ENCODE results near the gene DCST1. TPM values are rescaled to one million over a fixed set of nuclear protein-coding genes. Genes with fewer than 3 reads are reported as not detected.

The DCST1 gene
- total and polyA plus RNA-seq, 2 of the 4 experiments (the other 2 are of a cell fraction), result not detected

DNA sequence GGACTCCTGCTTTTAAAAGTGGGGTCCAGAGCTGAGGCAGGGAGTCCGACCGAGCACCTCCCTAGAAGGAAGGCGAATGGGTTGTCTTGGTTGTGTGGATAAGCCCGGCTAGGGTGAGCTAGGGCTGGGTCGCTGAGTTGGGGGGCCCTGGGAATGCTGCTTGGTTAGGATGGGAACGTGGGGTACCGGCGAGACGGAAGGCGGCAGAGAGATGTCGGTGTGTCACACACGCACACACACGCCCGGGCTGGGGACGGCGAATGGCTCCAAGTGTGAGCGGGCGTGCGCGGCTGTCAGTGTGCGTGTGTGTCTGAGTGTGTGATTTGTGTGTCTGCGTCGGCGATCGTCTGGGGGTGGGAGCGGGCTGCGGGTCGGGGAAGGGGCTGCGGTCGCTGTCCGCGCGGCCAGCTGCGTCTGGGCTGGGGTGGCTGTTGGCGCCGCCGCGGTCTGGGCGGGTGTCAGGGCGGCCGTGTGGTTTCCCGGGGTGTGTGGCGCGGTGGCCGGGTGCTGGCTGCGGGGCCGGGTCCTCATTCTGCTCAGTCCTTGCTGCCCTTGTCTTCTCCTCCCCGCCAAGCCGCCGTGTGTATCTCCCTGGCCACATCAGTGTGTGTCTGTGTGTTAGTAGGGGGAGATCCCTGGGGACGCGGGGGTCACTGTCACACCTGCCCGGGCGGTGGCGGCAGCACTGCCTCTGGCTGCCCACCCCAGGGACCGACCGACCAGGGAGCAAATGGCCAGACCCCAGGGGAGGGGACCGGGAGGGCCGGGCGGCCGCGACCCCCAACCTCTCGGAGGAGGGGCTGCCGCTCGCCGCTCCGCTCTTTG lies 46.1 kb downstream of the DCST1 start:
- no peak overlapping the region for H3K56ac ChIP-seq (ENCODE audit: extremely low read depth, insufficient read depth, low read length)
- no peak overlapping the region for H3K14ac ChIP-seq (replicated peaks; ENCODE audit: low read depth, low read length)
- H2AK9ac ChIP-seq (replicated peaks; ENCODE audit: low read depth, low read length, poor library complexity), result peak overlapping the region; percentile 56
- peaks cover 6% of the 10 kb centered on the region; the same call in 1 of the 2 replicates for H3K4me1 ChIP-seq (ENCODE audit: control insufficient read depth, insufficient read depth, low read length)
- H3K4ac ChIP-seq (ENCODE audit: low read depth, low read length), result no peak overlapping the region
- ChIA-PET POLR2A (ENCODE audit: unreplicated experiment) (no interaction called here), CTCF (no interaction called here)
- peaks cover 11% of the 10 kb centered on the region for H4K20me1 ChIP-seq (ENCODE audit: insufficient read depth, low read length)
- no peak overlapping the region for H3K23ac ChIP-seq (ENCODE audit: low read depth, low read length)
- dilution Hi-C loops (cut with HindIII; ENCODE audit: low sequenced_read_pairs, unreplicated experiment) (no loop called here), intact Hi-C loops (cut with micrococcal nuclease) (loop anchor here (10.0 kb wide), 1 partner anchor 605 kb away; no protein-coding TSS in a partner anchor), in situ Hi-C loops (cut with MboI; ENCODE audit: low sequenced_read_pairs) (no loop called here)
- ATAC-seq (ENCODE audit: low read depth) (no peak), DNase-seq (no peak)
- no peaks in the 10 kb centered on the region for H3K9me3 ChIP-seq (ENCODE audit: control insufficient read depth, insufficient read depth, low read length)
- no peak overlapping the region for H2BK20ac ChIP-seq (ENCODE audit: low read depth, low read length)
- WGBS, 2 experiments (ENCODE audit: extremely low coverage in 2 of 2, insufficient read length in 1 of 2), result 3% methylated on average over 24 of the region's 67 CpGs; no CpG with 5 or more reads in 1 of the 2 experiments
- H3K36me3 ChIP-seq (ENCODE audit: control insufficient read depth, insufficient read depth, low read length), result no peaks in the 10 kb centered on the region
- BruUV-seq (replicated peaks), result no TSS peak
- H4K8ac ChIP-seq (ENCODE audit: low read depth in 2 of 2, low read length in 2 of 2), result no peak overlapping the region
- no peak overlapping the region for H4K91ac ChIP-seq (ENCODE audit: insufficient read depth, low read depth, low read length)
- 0 out of 2 replicates have a peak, but pooled peaks cover 3% of the 10 kb centered on the region for H3K9me1 ChIP-seq (ENCODE audit: insufficient read depth, low read length)
- H2AFZ ChIP-seq (replicated peaks; ENCODE audit: low read length, poor library complexity), result peak overlapping the region; percentile 36
- no peak overlapping the region for H2BK15ac ChIP-seq (ENCODE audit: low read depth, low read length)
- no peak overlapping the region; the same call in 1 of the 2 replicates for H3K4me2 ChIP-seq (ENCODE audit: low read depth, low read length)
- H2BK120ac ChIP-seq (ENCODE audit: low read depth, low read length), result no peak overlapping the region
- TF ChIP-seq RAD21 (IDR thresholded peaks at IDR 0.05; ENCODE audit: low read length) (no peak), CHD1 (IDR thresholded peaks at IDR 0.05; ENCODE audit: low read depth, low read length) (no peak), CEBPB (IDR thresholded peaks at IDR 0.05; ENCODE audit: low read depth, low read length) (no peak), MAFK (IDR thresholded peaks at IDR 0.05; ENCODE audit: low read depth, low read length) (no peak), FOS (IDR thresholded peaks at IDR 0.05; ENCODE audit: low read depth, low read length) (no peak), RCOR1 (IDR thresholded peaks at IDR 0.05; ENCODE audit: insufficient replicate concordance, low read length) (no peak), POLR2A (IDR thresholded peaks at IDR 0.05; ENCODE audit: low read depth, low read length) (no peak)
- TF ChIP-seq, protein P1, sequence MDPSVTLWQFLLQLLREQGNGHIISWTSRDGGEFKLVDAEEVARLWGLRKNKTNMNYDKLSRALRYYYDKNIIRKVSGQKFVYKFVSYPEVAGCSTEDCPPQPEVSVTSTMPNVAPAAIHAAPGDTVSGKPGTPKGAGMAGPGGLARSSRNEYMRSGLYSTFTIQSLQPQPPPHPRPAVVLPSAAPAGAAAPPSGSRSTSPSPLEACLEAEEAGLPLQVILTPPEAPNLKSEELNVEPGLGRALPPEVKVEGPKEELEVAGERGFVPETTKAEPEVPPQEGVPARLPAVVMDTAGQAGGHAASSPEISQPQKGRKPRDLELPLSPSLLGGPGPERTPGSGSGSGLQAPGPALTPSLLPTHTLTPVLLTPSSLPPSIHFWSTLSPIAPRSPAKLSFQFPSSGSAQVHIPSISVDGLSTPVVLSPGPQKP (IDR thresholded peaks at IDR 0.05; ENCODE audit: borderline replicate concordance, low read depth, low read length), result no peak
- TF ChIP-seq, protein P2, sequence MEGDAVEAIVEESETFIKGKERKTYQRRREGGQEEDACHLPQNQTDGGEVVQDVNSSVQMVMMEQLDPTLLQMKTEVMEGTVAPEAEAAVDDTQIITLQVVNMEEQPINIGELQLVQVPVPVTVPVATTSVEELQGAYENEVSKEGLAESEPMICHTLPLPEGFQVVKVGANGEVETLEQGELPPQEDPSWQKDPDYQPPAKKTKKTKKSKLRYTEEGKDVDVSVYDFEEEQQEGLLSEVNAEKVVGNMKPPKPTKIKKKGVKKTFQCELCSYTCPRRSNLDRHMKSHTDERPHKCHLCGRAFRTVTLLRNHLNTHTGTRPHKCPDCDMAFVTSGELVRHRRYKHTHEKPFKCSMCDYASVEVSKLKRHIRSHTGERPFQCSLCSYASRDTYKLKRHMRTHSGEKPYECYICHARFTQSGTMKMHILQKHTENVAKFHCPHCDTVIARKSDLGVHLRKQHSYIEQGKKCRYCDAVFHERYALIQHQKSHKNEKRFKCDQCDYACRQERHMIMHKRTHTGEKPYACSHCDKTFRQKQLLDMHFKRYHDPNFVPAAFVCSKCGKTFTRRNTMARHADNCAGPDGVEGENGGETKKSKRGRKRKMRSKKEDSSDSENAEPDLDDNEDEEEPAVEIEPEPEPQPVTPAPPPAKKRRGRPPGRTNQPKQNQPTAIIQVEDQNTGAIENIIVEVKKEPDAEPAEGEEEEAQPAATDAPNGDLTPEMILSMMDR (conservative IDR thresholded peaks at IDR 0.05; ENCODE audit: low read depth, low read length), result no peak
- TF ChIP-seq, protein P3, sequence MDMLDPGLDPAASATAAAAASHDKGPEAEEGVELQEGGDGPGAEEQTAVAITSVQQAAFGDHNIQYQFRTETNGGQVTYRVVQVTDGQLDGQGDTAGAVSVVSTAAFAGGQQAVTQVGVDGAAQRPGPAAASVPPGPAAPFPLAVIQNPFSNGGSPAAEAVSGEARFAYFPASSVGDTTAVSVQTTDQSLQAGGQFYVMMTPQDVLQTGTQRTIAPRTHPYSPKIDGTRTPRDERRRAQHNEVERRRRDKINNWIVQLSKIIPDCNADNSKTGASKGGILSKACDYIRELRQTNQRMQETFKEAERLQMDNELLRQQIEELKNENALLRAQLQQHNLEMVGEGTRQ (IDR thresholded peaks at IDR 0.05; ENCODE audit: low read depth, low read length), result no peak
- H2BK5ac ChIP-seq (ENCODE audit: low read depth, low read length, poor library complexity, severe bottlenecking), result no peak overlapping the region
- no peaks in the 10 kb centered on the region for H3K79me1 ChIP-seq (ENCODE audit: low read depth in 1 of 2, low read length in 2 of 2)
- no peak overlapping the region for H3K9ac ChIP-seq (ENCODE audit: low read depth, low read length)
- no peak overlapping the region for H4K5ac ChIP-seq (ENCODE audit: low read depth, low read length)
- peaks cover 74% of the 10 kb centered on the region for H3K27me3 ChIP-seq (ENCODE audit: control insufficient read depth, insufficient read depth, low read length)
- H3K27ac ChIP-seq (ENCODE audit: insufficient read depth, low read length), result no peak overlapping the region
- peak overlapping the region; percentile 33; the same call in 1 of the 2 replicates for H2AK5ac ChIP-seq (ENCODE audit: low read depth, low read length)
- no peak overlapping the region for H3K4me3 ChIP-seq (ENCODE audit: insufficient read depth, low read depth, low read length)
- H3K18ac ChIP-seq (ENCODE audit: low read depth, low read length), result no peak overlapping the region

All from IMR-90 (cell line).